WTC11 (cell line): Measurements from ENCODE around the gene ATOSB. TPM values are rescaled to one million over a fixed set of nuclear protein-coding genes. Genes with fewer than 3 reads are reported as not detected.

Experiments used
- ATAC-seq: fragments of 200-7000 bp; cut with Tn5 transposase; 2 replicates; pipeline ENCODE4 v1.10.0; 2021; ENCODE audit warnings: mild to moderate bottlenecking, moderate library complexity
- CTCF ChIA-PET: fragments of 300-600 bp; sonication (Branson Sonifier 250); formaldehyde crosslinking; loops from one replicate; lab custom pipeline; 2021; ENCODE audit warnings: antibody characterized with exemption; lab: Charles Lee
- POLR2A ChIA-PET: fragments of 350-600 bp; sonication (Branson Sonifier 250); formaldehyde crosslinking; loops from one replicate; lab custom pipeline; 2021; ENCODE audit warnings: antibody characterized with exemption; lab: Charles Lee
- DNase-seq: peaks from one replicate; pipeline ENCODE4 v3.0.0; 2021; ENCODE audit warnings: low spot score
- H3K27ac Mint-ChIP-seq: 2 replicates; pipeline ENCODE4 v1.8.0; 2021; ENCODE audit warnings: mixed read lengths
- H3K27me3 Mint-ChIP-seq: 2 replicates; pipeline ENCODE4 v1.8.0; 2021; ENCODE audit warnings: low read depth, mild to moderate bottlenecking, moderate library complexity, mixed read lengths
- H3K36me3 Mint-ChIP-seq: 2 replicates; pipeline ENCODE4 v1.8.0; 2021; ENCODE audit warnings: mixed read lengths
- H3K4me1 Mint-ChIP-seq: 2 replicates; pipeline ENCODE4 v1.8.0; 2022; ENCODE audit warnings: mixed read lengths
- H3K4me3 Mint-ChIP-seq: 2 replicates; pipeline ENCODE4 v1.8.0; 2021; ENCODE audit warnings: mild to moderate bottlenecking, moderate library complexity, mixed read lengths
- H3K9me3 Mint-ChIP-seq: 2 replicates; pipeline ENCODE4 v1.8.0; 2021; ENCODE audit warnings: mixed read lengths
- AR ChIP-seq: fragments of 250-450 bp; sonication (Bioruptor Pico); IDR thresholded peaks from 2 replicates; pipeline ENCODE4 v1.9.0; 2021; ENCODE audit warnings: mild to moderate bottlenecking
- CREM ChIP-seq: sonication (generic); formaldehyde crosslinking; IDR thresholded peaks from 2 replicates; pipeline ENCODE4 v1.8.1; 2022; ENCODE audit warnings: mild to moderate bottlenecking, missing genetic modification reagents, moderate library complexity
- E2F4 ChIP-seq: sonication (generic); formaldehyde crosslinking; IDR thresholded peaks from 2 replicates; pipeline ENCODE4 v1.8.1; 2022; ENCODE audit warnings: low read depth, mild to moderate bottlenecking, moderate library complexity, missing genetic modification reagents, borderline replicate concordance
- ERG ChIP-seq: fragments of 250-450 bp; sonication (Bioruptor Pico); IDR thresholded peaks from 2 replicates; pipeline ENCODE4 v1.8.0; 2021; ENCODE audit warnings: mild to moderate bottlenecking
- ESRRA ChIP-seq: sonication (generic); formaldehyde crosslinking; IDR thresholded peaks from 2 replicates; pipeline ENCODE4 v1.8.1; 2022; ENCODE audit warnings: mild to moderate bottlenecking, missing genetic modification reagents, borderline replicate concordance
- ETV6 ChIP-seq: sonication (generic); formaldehyde crosslinking; IDR thresholded peaks from 2 replicates; pipeline ENCODE4 v1.8.1; 2022; ENCODE audit warnings: mild to moderate bottlenecking, missing genetic modification reagents
- MLX ChIP-seq: sonication (generic); formaldehyde crosslinking; IDR thresholded peaks from 2 replicates; pipeline ENCODE4 v1.8.1; 2023; ENCODE audit warnings: mild to moderate bottlenecking, missing genetic modification reagents, moderate library complexity
- RELA ChIP-seq: sonication (generic); formaldehyde crosslinking; IDR thresholded peaks from 2 replicates; pipeline ENCODE4 v1.8.1; 2022; ENCODE audit warnings: missing genetic modification reagents, mild to moderate bottlenecking, borderline replicate concordance
- SP1 ChIP-seq: sonication (generic); formaldehyde crosslinking; conservative IDR thresholded peaks from 2 replicates; pipeline ENCODE4 v1.8.1; 2022; ENCODE audit warnings: missing genetic modification reagents
- TEAD1 ChIP-seq: sonication (generic); formaldehyde crosslinking; IDR thresholded peaks from 2 replicates; pipeline ENCODE4 v1.8.0; 2022; ENCODE audit warnings: mild to moderate bottlenecking, missing genetic modification reagents
- TEAD4 ChIP-seq: sonication (generic); formaldehyde crosslinking; IDR thresholded peaks from 2 replicates; pipeline ENCODE4 v1.8.0; 2022; ENCODE audit warnings: mild to moderate bottlenecking, missing genetic modification reagents
- ZNF219 ChIP-seq: sonication (generic); formaldehyde crosslinking; IDR thresholded peaks from 2 replicates; pipeline ENCODE4 v1.8.0; 2023; ENCODE audit warnings: missing genetic modification reagents, mild to moderate bottlenecking, borderline replicate concordance
- ZNF263 ChIP-seq: sonication (generic); formaldehyde crosslinking; IDR thresholded peaks from 2 replicates; pipeline ENCODE4 v1.8.1; 2022; ENCODE audit warnings: low read depth, mild to moderate bottlenecking, moderate library complexity, missing genetic modification reagents
- ZNF281 ChIP-seq: sonication (generic); formaldehyde crosslinking; IDR thresholded peaks from 2 replicates; pipeline ENCODE4 v1.8.0; 2023; ENCODE audit warnings: mild to moderate bottlenecking, missing genetic modification reagents
- ZNF416 ChIP-seq: fragments of 250-450 bp; sonication (Bioruptor Pico); IDR thresholded peaks from 2 replicates; pipeline ENCODE4 v1.9.0; 2021; ENCODE audit warnings: mild to moderate bottlenecking, inconsistent platforms
- total RNA-seq: library from RNA; stranded (reverse); gene quantifications from 3 replicates; pipeline ENCODE4 v1.2.3, GENCODE V29; 2021

The ATOSB gene
- total RNA-seq, 1 experiment from 2014 or later: 8.7 TPM

GRCh38 chr9:35105126-35105525 is 10.5 kb downstream of the ATOSB start (continued):
- TF ChIP-seq ZNF416 (CRISPR knock-in tag): no peak

GRCh38 chr9:35104586-35104985 is 11.1 kb downstream of the ATOSB start:
- no peak for DNase-seq
- Mint-ChIP-seq H3K36me3 (peaks cover 19% of the 10 kb centered on the region), H3K9me3 (no peaks in the 10 kb centered on the region), H3K4me1 (peaks cover 16% of the 10 kb centered on the region), H3K27me3 (no peaks in the 10 kb centered on the region), H3K27ac (peak overlapping the region; percentile 99; the same call in 1 of the 2 replicates), H3K4me3 (peak overlapping the region; percentile 96; the same call in 1 of the 2 replicates)
- no peak for TF ChIP-seq E2F4
- TF ChIP-seq RELA (CRISPR knock-in tag): no peak
- TF ChIP-seq ESRRA (CRISPR knock-in tag): no peak
- TF ChIP-seq ZNF219 (CRISPR knock-in tag): no peak
- TF ChIP-seq MLX (CRISPR knock-in tag): no peak
- TF ChIP-seq CREM (CRISPR knock-in tag): no peak
- no peak for TF ChIP-seq TEAD1 (CRISPR knock-in tag)
- ChIA-PET CTCF (interaction anchor here (1.6 kb wide), 1 partner anchor 449 kb away, joined by 6 read pairs; no protein-coding TSS in a partner anchor), POLR2A (interaction anchor here (2.7 kb wide), 1 partner anchor 33 kb away, joined by 15 read pairs; the partner anchor contains the start of gene VCP)
- ATAC-seq: no peak

GRCh38 chr9:35103660-35104191 is 11.9 kb downstream of the ATOSB start:
- Mint-ChIP-seq H3K36me3 (peaks cover 22% of the 10 kb centered on the region), H3K4me1 (peaks cover 16% of the 10 kb centered on the region), H3K27ac (peak overlapping the region; percentile 99), H3K4me3 (peak overlapping the region; percentile 96), H3K9me3 (no peaks in the 10 kb centered on the region), H3K27me3 (no peaks in the 10 kb centered on the region)
- ATAC-seq (no peak), DNase-seq (no peak)
- POLR2A ChIA-PET: interaction anchor here (0.8 to 2.7 kb wide), 7 partner anchors 8 to 587 kb away, joined by 3 to 18 read pairs (median 14); partner anchors contain the start of genes ATOSB, FANCG, UNC13B and VCP
- TF ChIP-seq E2F4: no peak
- no peak for TF ChIP-seq ZNF281
- TF ChIP-seq ETV6 (CRISPR knock-in tag): no peak
- TF ChIP-seq AR: no peak
- TF ChIP-seq TEAD4 (CRISPR knock-in tag): no peak
- TF ChIP-seq SP1 (CRISPR knock-in tag): no peak
- TF ChIP-seq ERG (CRISPR knock-in tag): no peak
- TF ChIP-seq ZNF263 (CRISPR knock-in tag): no peak
- CTCF ChIA-PET: interaction anchor here (0.7 to 1.8 kb wide), 14 partner anchors 8 to 554 kb away, joined by 3 to 28 read pairs (median 4); partner anchors contain the start of genes ATOSB, CCDC107, RMRP and VCP
